Osteocyte (in vitro differentiated cells): ENCODE data around the gene AFDN. TPM values are rescaled to one million over a fixed set of nuclear protein-coding genes. Genes with fewer than 3 reads are reported as not detected.

Source experiments
- DNase-seq: peaks from one replicate; pipeline ENCODE4 v3.0.0; 2021; ENCODE audit warnings: mixed read lengths; ENCODE audit not compliant: unreplicated experiment; ENCODE audit errors: extremely low spot score
- H3K27ac Mint-ChIP-seq: one replicate; pipeline ENCODE4 v1.8.0; 2021; ENCODE audit warnings: mild to moderate bottlenecking, mixed read lengths; ENCODE audit not compliant: unreplicated experiment
- H3K27me3 Mint-ChIP-seq: one replicate; pipeline ENCODE4 v1.8.0; 2021; ENCODE audit warnings: mixed read lengths; ENCODE audit not compliant: unreplicated experiment
- H3K36me3 Mint-ChIP-seq: one replicate; pipeline ENCODE4 v1.8.0; 2021; ENCODE audit warnings: mixed read lengths; ENCODE audit not compliant: unreplicated experiment
- H3K4me1 Mint-ChIP-seq: one replicate; pipeline ENCODE4 v1.8.0; 2021; ENCODE audit warnings: mixed read lengths; ENCODE audit not compliant: unreplicated experiment
- H3K4me3 Mint-ChIP-seq: one replicate; pipeline ENCODE4 v1.8.0; 2021; ENCODE audit warnings: mild to moderate bottlenecking, moderate library complexity, mixed read lengths; ENCODE audit not compliant: unreplicated experiment
- H3K9me3 Mint-ChIP-seq: one replicate; pipeline ENCODE4 v1.8.0; 2021; ENCODE audit warnings: mixed read lengths; ENCODE audit not compliant: unreplicated experiment
- CTCF ChIP-seq: fragments of 200-600 bp; sonication (generic); IDR thresholded peaks from 2 replicates; pipeline ENCODE4 v1.5.0; 2021; ENCODE audit warnings: antibody characterized with exemption, mild to moderate bottlenecking, moderate library complexity
- total RNA-seq: library from RNA; stranded (reverse); gene quantifications from 2 replicates; pipeline ENCODE4 v1.2.1, GENCODE V29; 2021

AFDN gene
- total RNA-seq, 1 donor from 2014 or later = 67.3 TPM

- no peaks in the 10 kb centered on the region for H3K27me3 Mint-ChIP-seq
- peak overlapping the region; percentile 14 for H3K4me3 Mint-ChIP-seq
- no peak for TF ChIP-seq CTCF
- peaks cover 63% of the 10 kb centered on the region for H3K4me1 Mint-ChIP-seq
- no peaks in the 10 kb centered on the region for H3K36me3 Mint-ChIP-seq
- no peak for DNase-seq
- peak overlapping the region; percentile 93 for H3K27ac Mint-ChIP-seq
- H3K9me3 Mint-ChIP-seq = no peaks in the 10 kb centered on the region
Measured at GRCh38 chr6:167858842-167859664, 32.3 kb downstream of the AFDN start.

GRCh38 chr6:167860550-167861226 lies 34.0 kb downstream of the AFDN start:
- Mint-ChIP-seq H3K4me3 (no peak overlapping the region), H3K9me3 (no peaks in the 10 kb centered on the region), H3K27me3 (no peaks in the 10 kb centered on the region), H3K36me3 (no peaks in the 10 kb centered on the region), H3K27ac (no peak overlapping the region), H3K4me1 (peaks cover 55% of the 10 kb centered on the region)
- TF ChIP-seq CTCF = no peak
- no peak for DNase-seq

GRCh38 chr6:167861424-167861823 lies 34.7 kb downstream of the AFDN start:
- Mint-ChIP-seq H3K4me3 (no peak overlapping the region), H3K36me3 (peaks cover 3% of the 10 kb centered on the region), H3K27me3 (no peaks in the 10 kb centered on the region), H3K4me1 (peaks cover 48% of the 10 kb centered on the region), H3K27ac (no peak overlapping the region), H3K9me3 (no peaks in the 10 kb centered on the region)
- TF ChIP-seq CTCF = no peak
- no peak for DNase-seq

- no peak for DNase-seq
- no peaks in the 10 kb centered on the region for H3K27me3 Mint-ChIP-seq
- H3K9me3 Mint-ChIP-seq = no peaks in the 10 kb centered on the region
- no peak overlapping the region for H3K27ac Mint-ChIP-seq
- H3K4me3 Mint-ChIP-seq = no peak overlapping the region
- H3K36me3 Mint-ChIP-seq = peaks cover 19% of the 10 kb centered on the region
- peaks cover 23% of the 10 kb centered on the region for H3K4me1 Mint-ChIP-seq
- no peak for TF ChIP-seq CTCF
Measured at GRCh38 chr6:167863897-167864296, 37.2 kb downstream of the AFDN start.

- Mint-ChIP-seq H3K36me3 (peaks cover 36% of the 10 kb centered on the region), H3K9me3 (no peaks in the 10 kb centered on the region), H3K27me3 (no peaks in the 10 kb centered on the region), H3K27ac (no peak overlapping the region), H3K4me1 (peaks cover 1% of the 10 kb centered on the region), H3K4me3 (no peak overlapping the region)
- TF ChIP-seq CTCF = no peak
- no peak for DNase-seq
Measured at GRCh38 chr6:167866642-167867041, 39.9 kb downstream of the AFDN start.
